Vagina (tissue), 2 donors: Measurements from ENCODE around the gene KCNH1. TPM values are rescaled to one million over a fixed set of nuclear protein-coding genes. Genes with fewer than 3 reads are reported as not detected.

Source experiments
- DNase-seq, 2 donors: peaks; one replicate each; pipeline ENCODE4 v3.0.0-alpha.2; 2017; ENCODE audit errors: extremely low spot score in 2 of 2
- H3K27ac ChIP-seq: fragments of 200-600 bp; sonication (generic); one replicate; pipeline ENCODE4 v1.5.1; 2019
- H3K27me3 ChIP-seq: fragments of 200-600 bp; sonication (generic); one replicate; pipeline ENCODE4 v1.5.1; 2019
- H3K36me3 ChIP-seq, 2 donors: fragments of 200-600 bp; sonication (generic); one replicate each; pipeline ENCODE4 v1.5.1; 2017 to 2019
- H3K4me1 ChIP-seq: fragments of 200-600 bp; sonication (generic); one replicate; pipeline ENCODE4 v1.5.1; 2019
- H3K4me3 ChIP-seq, 2 donors: fragments of 200-600 bp; sonication (generic); 1 replicate in 1 of 2; 2 replicates in 1 of 2; pipeline ENCODE4 v1.5.1; 2016 to 2019
- H3K9me3 ChIP-seq: fragments of 200-600 bp; sonication (generic); one replicate; pipeline ENCODE4 v1.5.1; 2019
- POLR2A ChIP-seq, 2 donors: fragments of 450-650 bp; IDR thresholded peaks; one replicate each; pipeline ENCODE4 v1.6.1; 2017; ENCODE audit warnings: antibody characterized with exemption in 2 of 2, mild to moderate bottlenecking in 2 of 2, moderate library complexity in 2 of 2
- POLR2AphosphoS5 ChIP-seq, 2 donors: sonication (generic); formaldehyde crosslinking; IDR thresholded peaks; one replicate each; pipeline ENCODE4 v1.9.0; 2017; ENCODE audit warnings: antibody characterized with exemption in 2 of 2, mild to moderate bottlenecking in 2 of 2, low read depth in 1 of 2; ENCODE audit not compliant: insufficient read depth in 1 of 2
- intact Hi-C: fragments of 100-400 bp; cut with DNase I; formaldehyde crosslinking; loops from one replicate; pipeline ENCODE4 v1.15.1; 2023
- total RNA-seq: library from RNA; depleted of rRNA; stranded (reverse); fragments of >200 nt; gene quantifications from one replicate; pipeline ENCODE4 v1.2.3, GENCODE V29; 2016
- TF ChIP-seq, protein P1 (sequence below), 3 experiments: fragments of 450-650 bp in 2 of 3; fragments of 200-600 bp in 1 of 3; sonication (generic) in 1 of 3; IDR thresholded peaks; one replicate each; pipeline ENCODE4 v1.5.1; 2017 to 2019; ENCODE audit warnings: antibody characterized with exemption in 3 of 3, mild to moderate bottlenecking in 2 of 3, moderate library complexity in 2 of 3

Gene KCNH1
- total RNA-seq, 1 donor from 2014 or later = 3.9 TPM

- Histone ChIP-seq H3K27me3 (no peaks in the 10 kb centered on the region), H3K27ac (no peak overlapping the region), H3K36me3 (no peaks in the 10 kb centered on the region), H3K9me3 (no peaks in the 10 kb centered on the region), H3K4me1 (no peaks in the 10 kb centered on the region), H3K4me3 (no peak overlapping the region)
- DNase-seq = no peak
- intact Hi-C loops = no loop called here
- TF ChIP-seq, protein P1, sequence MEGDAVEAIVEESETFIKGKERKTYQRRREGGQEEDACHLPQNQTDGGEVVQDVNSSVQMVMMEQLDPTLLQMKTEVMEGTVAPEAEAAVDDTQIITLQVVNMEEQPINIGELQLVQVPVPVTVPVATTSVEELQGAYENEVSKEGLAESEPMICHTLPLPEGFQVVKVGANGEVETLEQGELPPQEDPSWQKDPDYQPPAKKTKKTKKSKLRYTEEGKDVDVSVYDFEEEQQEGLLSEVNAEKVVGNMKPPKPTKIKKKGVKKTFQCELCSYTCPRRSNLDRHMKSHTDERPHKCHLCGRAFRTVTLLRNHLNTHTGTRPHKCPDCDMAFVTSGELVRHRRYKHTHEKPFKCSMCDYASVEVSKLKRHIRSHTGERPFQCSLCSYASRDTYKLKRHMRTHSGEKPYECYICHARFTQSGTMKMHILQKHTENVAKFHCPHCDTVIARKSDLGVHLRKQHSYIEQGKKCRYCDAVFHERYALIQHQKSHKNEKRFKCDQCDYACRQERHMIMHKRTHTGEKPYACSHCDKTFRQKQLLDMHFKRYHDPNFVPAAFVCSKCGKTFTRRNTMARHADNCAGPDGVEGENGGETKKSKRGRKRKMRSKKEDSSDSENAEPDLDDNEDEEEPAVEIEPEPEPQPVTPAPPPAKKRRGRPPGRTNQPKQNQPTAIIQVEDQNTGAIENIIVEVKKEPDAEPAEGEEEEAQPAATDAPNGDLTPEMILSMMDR (IDR thresholded peaks at IDR 0.05) = no peak
- TF ChIP-seq POLR2AphosphoS5 (IDR thresholded peaks at IDR 0.05; ENCODE audit: insufficient read depth in 1 of 2, low read depth in 1 of 2) (no peak), POLR2A (IDR thresholded peaks at IDR 0.05) (no peak)
Observed at GRCh38 chr1:210910020-210910575, 223.8 kb downstream of the KCNH1 start.

DNA sequence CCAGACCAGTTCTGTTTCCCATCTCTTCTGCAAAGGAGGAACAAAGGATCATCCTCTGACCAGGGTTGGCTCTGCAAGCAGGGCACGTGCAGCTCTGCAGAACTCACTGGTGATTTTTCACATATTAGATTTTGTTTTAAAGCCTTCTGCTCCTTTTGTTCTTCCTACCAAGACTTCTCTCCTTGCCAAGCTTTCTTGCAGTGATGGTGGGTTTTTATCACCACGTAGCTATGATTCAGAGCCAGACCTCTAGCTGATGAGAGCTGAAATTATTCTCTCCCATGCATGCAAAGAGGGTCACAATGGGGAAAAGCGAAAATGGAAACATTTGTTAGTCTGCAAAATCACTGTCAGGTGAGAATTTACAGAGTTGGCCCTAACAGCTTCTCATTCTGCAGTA is 225.2 kb downstream of the KCNH1 start:
- intact Hi-C loops = no loop called here
- no peak for DNase-seq
- Histone ChIP-seq H3K27me3 (no peaks in the 10 kb centered on the region), H3K27ac (no peak overlapping the region), H3K9me3 (no peaks in the 10 kb centered on the region), H3K4me3 (no peak overlapping the region), H3K4me1 (no peaks in the 10 kb centered on the region), H3K36me3 (no peaks in the 10 kb centered on the region)
- no peak for TF ChIP-seq POLR2A (IDR thresholded peaks at IDR 0.05)
- TF ChIP-seq POLR2AphosphoS5 (IDR thresholded peaks at IDR 0.05; ENCODE audit: insufficient read depth in 1 of 2, low read depth in 1 of 2) = no peak
- TF ChIP-seq, protein P1 (IDR thresholded peaks at IDR 0.05) = no peak

DNA sequence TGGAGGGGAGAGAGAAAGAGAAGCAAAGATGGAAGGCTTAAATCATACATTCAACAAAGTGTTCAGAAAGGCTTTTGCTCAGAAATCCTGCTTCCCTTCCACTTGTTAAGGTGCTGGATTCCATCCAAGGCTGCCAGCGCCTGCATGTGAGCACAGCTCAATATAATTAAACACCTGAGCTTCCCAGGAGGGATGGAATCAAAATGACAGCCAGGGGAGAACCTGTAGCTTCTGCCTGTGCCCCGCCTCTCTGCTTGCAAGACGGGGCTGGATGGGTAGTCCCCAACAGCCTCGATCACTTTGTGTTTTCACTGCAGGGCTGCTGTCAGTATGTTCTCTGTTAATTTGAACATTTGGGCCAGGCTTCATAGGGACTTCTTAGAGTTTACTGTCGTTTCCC is 225.7 kb downstream of the KCNH1 start:
- no peaks in the 10 kb centered on the region for H3K4me1 ChIP-seq
- no peak for TF ChIP-seq POLR2A (IDR thresholded peaks at IDR 0.05)
- TF ChIP-seq, protein P1 (IDR thresholded peaks at IDR 0.05) = no peak
- TF ChIP-seq POLR2AphosphoS5 (IDR thresholded peaks at IDR 0.05; ENCODE audit: insufficient read depth in 1 of 2, low read depth in 1 of 2) = no peak
- no peak overlapping the region for H3K4me3 ChIP-seq
- no peaks in the 10 kb centered on the region for H3K36me3 ChIP-seq
- no peak overlapping the region for H3K27ac ChIP-seq
- intact Hi-C loops = no loop called here
- H3K27me3 ChIP-seq = no peaks in the 10 kb centered on the region
- H3K9me3 ChIP-seq = no peaks in the 10 kb centered on the region
- no peak for DNase-seq

GRCh38 chr1:210907251-210907805 is 226.6 kb downstream of the KCNH1 start:
- no peak for DNase-seq
- H3K9me3 ChIP-seq = no peaks in the 10 kb centered on the region
- intact Hi-C loops = no loop called here
- H3K36me3 ChIP-seq = no peaks in the 10 kb centered on the region
- no peaks in the 10 kb centered on the region for H3K27me3 ChIP-seq
- H3K4me1 ChIP-seq = no peaks in the 10 kb centered on the region
- no peak overlapping the region for H3K27ac ChIP-seq
- H3K4me3 ChIP-seq = no peak overlapping the region
- TF ChIP-seq, protein P1 (IDR thresholded peaks at IDR 0.05) = no peak
- no peak for TF ChIP-seq POLR2AphosphoS5 (IDR thresholded peaks at IDR 0.05; ENCODE audit: insufficient read depth in 1 of 2, low read depth in 1 of 2)

- Histone ChIP-seq H3K27me3 (no peaks in the 10 kb centered on the region), H3K36me3 (no peaks in the 10 kb centered on the region), H3K4me3 (no peak overlapping the region), H3K27ac (no peak overlapping the region), H3K9me3 (no peaks in the 10 kb centered on the region), H3K4me1 (no peaks in the 10 kb centered on the region)
- TF ChIP-seq, protein P1 (IDR thresholded peaks at IDR 0.05) = no peak
- no peak for TF ChIP-seq POLR2A (IDR thresholded peaks at IDR 0.05)
- TF ChIP-seq POLR2AphosphoS5 (IDR thresholded peaks at IDR 0.05; ENCODE audit: insufficient read depth in 1 of 2, low read depth in 1 of 2) = no peak
- intact Hi-C loops = no loop called here
- DNase-seq = no peak
Observed at GRCh38 chr1:210905944-210906453, 227.9 kb downstream of the KCNH1 start.
